NCI-H510A (cell line): ENCODE data around the gene NUDT1.

Source experiments
- DNase-seq: peaks from one replicate; lab custom pipeline; 2025; lab: John Stamatoyannopoulos, UW

Gene NUDT1

GRCh38 chr7:2241580-2242540, at the start of gene NUDT1, which contains the start of gene MRM2:
TSS of gene NUDT1 (plus strand) at chr7:2242226. CDS start at chr7:2244575, 2,349 bp downstream.
TSS of gene MRM2 (minus strand) at chr7:2242205. CDS start at chr7:2242169, 36 bp downstream.
- DNase-seq: peak; percentile 89

- peak; percentile 99 for DNase-seq
Measured at GRCh38 chr7:2192831-2193534, 49.0 kb upstream of the NUDT1 start.

GRCh38 chr7:2193575-2194305, 48.3 kb upstream of the NUDT1 start:
- no peak for DNase-seq

GRCh38 chr7:2195400-2196246, 46.4 kb upstream of the NUDT1 start:
- peak; percentile 73 for DNase-seq

- peak; percentile 87 for DNase-seq
Measured at GRCh38 chr7:2196381-2197378, 45.3 kb upstream of the NUDT1 start.

- DNase-seq: no peak
Measured at GRCh38 chr7:2197436-2198155, 44.4 kb upstream of the NUDT1 start.

GRCh38 chr7:2198206-2198605, 43.8 kb upstream of the NUDT1 start:
- peak; percentile 95 for DNase-seq

- DNase-seq: no peak
Measured at GRCh38 chr7:2198760-2199159, 43.3 kb upstream of the NUDT1 start.

GRCh38 chr7:2199528-2199927, 42.5 kb upstream of the NUDT1 start:
- DNase-seq: no peak

- no peak for DNase-seq
Measured at GRCh38 chr7:2199956-2200583, 42.0 kb upstream of the NUDT1 start.

GRCh38 chr7:2200584-2200980, 41.4 kb upstream of the NUDT1 start:
- DNase-seq: no peak

- DNase-seq: no peak
Measured at GRCh38 chr7:2201128-2201527, 40.9 kb upstream of the NUDT1 start.

GRCh38 chr7:2201686-2202360, 40.2 kb upstream of the NUDT1 start:
- DNase-seq: no peak

GRCh38 chr7:2202361-2202761, 39.7 kb upstream of the NUDT1 start:
- DNase-seq: no peak

GRCh38 chr7:2202901-2203765, 38.9 kb upstream of the NUDT1 start:
- DNase-seq: no peak

- DNase-seq: no peak
Measured at GRCh38 chr7:2203766-2204300, 38.2 kb upstream of the NUDT1 start.

- DNase-seq: no peak
Measured at GRCh38 chr7:2204446-2204845, 37.6 kb upstream of the NUDT1 start.
